NOMO-1 treated with DMSO at 0.1 percent for 48 hours (cell line): Measurements from ENCODE around the gene KCNH1.
"Not testable (repeated sequence)": the region's sequence is repeated elsewhere in the genome, so short reads cannot be mapped to it uniquely, and the experiment has no call there.

Experiments
- DNase-seq: peaks from one replicate; lab custom pipeline; 2025; ENCODE audit not compliant: unreplicated experiment; lab: John Stamatoyannopoulos, UW

KCNH1 gene

GRCh38 chr1:211013346-211014240 lies 120.4 kb downstream of the KCNH1 start:
- no peak for DNase-seq

DNA sequence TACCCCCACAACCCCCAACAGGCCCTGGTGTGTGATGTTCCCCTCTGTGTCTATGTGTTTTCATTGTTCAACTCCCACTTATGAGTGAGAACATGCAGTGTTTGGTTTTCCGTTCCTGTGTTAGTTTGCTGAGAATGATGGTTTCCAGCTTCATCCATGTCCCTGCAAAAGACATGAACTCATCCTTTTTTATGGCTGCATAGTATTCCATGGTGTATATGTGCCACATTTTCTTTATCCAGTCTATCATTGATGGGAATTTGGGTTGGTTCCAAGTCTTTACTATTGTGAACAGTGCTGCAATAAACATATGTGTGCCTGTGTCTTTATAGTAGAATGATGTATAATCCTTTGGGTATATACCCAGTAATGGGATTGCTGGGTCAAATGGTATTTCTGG lies 122.8 kb downstream of the KCNH1 start:
- not testable (repeated sequence) for DNase-seq

GRCh38 chr1:211009944-211010343 lies 124.0 kb downstream of the KCNH1 start:
- no peak for DNase-seq

DNA sequence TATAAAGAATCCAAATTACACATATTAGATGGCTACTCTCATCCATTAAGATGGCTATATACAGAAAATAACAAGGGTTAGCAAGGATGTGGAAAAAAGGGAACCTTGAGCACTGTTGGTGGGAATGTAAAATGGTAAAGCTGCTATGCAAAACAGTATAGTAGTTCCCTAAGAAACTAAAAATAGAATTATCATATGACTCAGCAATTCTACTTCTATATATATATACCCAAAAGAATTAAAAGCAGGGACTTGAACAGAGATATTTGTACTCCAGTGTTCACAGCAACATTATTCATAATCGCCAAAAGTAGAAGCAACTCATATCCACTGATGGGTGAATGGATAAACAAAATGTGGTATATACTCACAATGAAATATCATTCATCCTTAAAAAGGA lies 126.1 kb downstream of the KCNH1 start:
- no peak for DNase-seq

DNA sequence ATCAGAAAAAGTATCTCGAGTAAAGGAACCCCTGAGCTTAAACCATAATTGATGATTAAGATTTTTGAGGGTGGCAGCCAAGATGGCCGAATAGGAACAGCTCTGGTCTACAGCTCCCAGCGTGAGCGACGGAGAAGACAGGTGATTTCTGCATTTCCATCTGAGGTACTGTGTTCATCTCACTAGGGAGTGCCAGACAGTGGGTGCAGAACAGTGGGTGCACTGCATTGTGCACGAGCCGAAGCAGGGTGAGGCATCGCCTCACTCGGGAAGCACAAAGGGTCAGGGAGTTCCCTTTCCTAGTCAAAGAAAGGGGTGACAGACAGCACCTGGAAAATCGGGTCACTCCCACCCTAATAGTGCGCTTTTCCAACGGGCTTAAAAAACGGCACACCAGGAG lies 138.0 kb downstream of the KCNH1 start:
- not testable (repeated sequence) for DNase-seq

DNA sequence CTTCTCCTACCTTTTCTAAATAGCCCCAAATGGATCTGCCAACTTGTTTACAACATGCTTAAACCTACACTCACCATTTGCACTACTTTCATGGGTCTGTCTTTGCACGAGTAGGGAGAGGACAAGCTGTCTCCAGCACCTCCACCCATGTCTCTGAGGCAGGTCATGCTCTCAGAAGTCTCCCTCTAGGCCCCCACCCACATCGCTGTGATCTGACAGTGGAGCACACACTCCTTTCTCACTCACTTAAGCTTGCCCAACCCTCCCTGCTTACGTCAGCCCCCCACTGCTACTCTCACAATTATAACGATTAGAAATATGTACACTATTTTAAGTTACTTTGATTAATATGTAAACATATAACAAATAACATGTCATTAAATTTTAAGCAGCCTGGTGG lies 141.1 kb downstream of the KCNH1 start:
- no peak for DNase-seq

DNA sequence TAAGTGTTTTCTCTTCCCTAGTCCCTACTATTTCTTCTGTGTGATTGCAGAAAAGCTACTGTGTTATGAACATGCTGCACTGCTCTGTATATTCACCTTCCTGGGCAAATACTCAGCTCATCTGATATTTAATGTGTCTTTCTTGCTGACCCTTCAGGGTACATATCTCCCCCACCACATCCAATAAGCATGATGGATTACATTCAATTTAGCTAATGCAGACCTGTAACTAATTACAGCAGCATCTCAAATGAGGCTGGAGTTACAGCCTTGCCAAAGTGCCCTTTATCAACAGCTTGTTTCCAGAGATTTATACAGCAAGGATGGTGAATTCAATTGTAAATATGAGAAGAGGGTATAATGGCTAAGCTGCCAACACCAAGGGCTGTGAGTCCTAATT lies 144.0 kb downstream of the KCNH1 start:
- DNase-seq: no peak

DNA sequence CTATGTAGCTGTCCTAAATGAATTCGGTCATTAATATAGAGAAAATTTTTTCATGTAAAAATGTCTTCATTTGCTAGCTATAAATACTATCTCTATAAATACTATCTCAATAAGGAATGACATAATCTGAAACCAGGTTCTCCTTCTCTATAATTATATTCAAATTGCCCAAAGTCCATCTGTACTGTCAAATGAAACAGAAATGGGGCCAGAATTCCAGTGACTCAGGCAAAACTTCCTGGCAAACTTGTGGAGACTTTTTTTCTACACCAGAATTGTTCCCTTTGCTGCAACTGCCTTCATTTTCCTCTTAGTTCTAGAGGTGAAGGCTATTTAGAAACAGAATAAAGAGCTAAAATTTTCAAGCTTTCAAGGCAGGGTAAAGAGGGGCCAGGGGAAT lies 152.5 kb downstream of the KCNH1 start:
- DNase-seq: no peak

DNA sequence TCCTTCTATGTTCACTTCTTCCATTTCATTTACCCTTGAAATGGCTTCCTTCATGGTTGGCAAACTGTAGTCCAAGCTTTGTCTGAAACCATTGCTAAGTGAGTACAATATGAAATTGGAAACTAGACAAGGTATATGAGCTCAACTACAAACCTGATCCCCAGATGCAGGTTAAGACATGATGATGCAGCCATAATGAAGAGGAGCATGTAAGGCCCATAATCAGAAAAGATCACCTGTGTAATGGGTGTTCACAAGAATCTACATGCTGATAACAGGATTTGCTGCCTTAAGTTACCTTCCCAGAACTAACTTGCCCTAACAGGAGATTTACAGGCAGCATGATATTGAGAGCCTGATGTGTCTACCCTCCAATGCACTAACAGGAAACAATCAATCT lies 153.9 kb downstream of the KCNH1 start:
- DNase-seq: no peak

- DNase-seq: no peak
Measured at GRCh38 chr1:210978974-210979354, 155.0 kb downstream of the KCNH1 start.

- no peak for DNase-seq
Measured at GRCh38 chr1:210978316-210978973, 155.5 kb downstream of the KCNH1 start.

- no peak for DNase-seq
Measured at GRCh38 chr1:210951279-210951678, 182.7 kb downstream of the KCNH1 start.

DNA sequence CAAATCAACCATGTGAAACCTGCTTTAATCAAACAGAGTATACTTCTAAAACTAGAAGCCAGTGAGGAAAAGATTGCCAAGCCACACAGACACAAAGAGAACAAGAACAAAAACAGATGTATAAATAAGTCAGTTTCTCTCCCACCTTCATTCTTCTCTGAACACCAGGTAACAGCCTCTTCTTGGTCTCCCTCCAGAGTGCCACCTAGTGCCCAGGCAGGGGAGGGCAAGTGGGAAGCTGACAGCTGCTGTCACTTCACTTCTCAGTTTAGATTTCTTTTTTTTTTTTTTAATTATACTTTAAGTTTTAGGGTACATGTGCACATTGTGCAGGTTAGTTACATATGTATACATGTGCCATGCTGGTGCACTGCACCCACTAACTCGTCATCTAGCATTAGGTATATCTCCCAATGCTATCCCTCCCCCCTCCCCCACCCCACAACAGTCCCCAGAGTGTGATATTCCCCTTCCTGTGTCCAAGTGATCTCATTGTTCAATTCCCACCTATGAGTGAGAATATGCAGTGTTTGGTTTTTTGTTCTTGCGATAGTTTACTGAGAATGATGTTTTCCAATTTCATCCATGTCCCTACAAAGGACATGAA lies 183.9 kb downstream of the KCNH1 start:
- peak; percentile 1 for DNase-seq

GRCh38 chr1:210949489-210949888 lies 184.5 kb downstream of the KCNH1 start:
- DNase-seq: no peak

GRCh38 chr1:210949039-210949438 lies 184.9 kb downstream of the KCNH1 start:
- DNase-seq: no peak

- DNase-seq: no peak
Measured at GRCh38 chr1:210944252-210944651, 189.7 kb downstream of the KCNH1 start.

DNA sequence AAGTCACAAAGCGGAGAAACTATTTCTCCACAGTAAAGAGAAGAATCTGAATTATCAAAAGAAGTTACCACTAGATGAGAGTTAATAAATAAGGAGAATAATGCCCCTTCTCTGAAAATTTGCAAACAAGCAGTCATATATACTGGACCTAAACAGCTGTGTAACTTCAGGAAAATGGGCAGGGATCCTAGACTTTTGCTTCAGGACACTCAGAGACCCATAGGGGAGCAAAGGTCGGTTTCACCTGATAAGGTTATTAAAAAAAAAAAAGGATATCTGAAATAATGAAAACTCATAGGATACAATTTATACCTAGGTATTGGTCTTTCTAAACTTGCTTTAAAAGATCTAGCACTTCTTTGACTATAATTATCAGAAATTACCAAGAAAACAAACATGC lies 191.4 kb downstream of the KCNH1 start:
- no peak for DNase-seq

GRCh38 chr1:210940081-210940617 lies 193.8 kb downstream of the KCNH1 start:
- DNase-seq: no peak

- no peak for DNase-seq
Measured at GRCh38 chr1:210938416-210938925, 195.5 kb downstream of the KCNH1 start.

DNA sequence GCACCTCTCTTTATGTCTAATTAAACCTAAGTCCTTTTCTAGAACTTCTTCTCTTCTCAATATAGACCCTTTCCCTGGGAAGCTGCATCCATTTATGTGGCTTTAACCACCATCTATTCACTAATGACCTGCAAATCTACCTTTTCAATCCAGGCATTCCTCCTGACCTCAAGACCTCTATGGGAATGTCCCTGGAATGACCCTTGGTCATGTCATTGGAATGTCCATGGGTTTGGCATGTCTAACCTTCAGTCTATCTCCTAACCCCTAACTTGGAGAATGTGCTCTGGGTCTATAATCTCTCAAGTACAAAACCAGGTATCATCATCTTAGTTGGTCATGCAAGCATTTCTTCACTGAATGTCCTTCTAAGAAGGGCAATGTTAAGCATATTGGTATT lies 196.1 kb downstream of the KCNH1 start:
- DNase-seq: no peak

- DNase-seq: no peak
Measured at GRCh38 chr1:210935905-210936304, 198.0 kb downstream of the KCNH1 start.

GRCh38 chr1:210932104-210932503 lies 201.8 kb downstream of the KCNH1 start:
- no peak for DNase-seq
